Transverse colon (tissue), 4 donors: ENCODE results near the gene ARFIP1. TPM values are rescaled to one million over a fixed set of nuclear protein-coding genes. Genes with fewer than 3 reads are reported as not detected.

Experiments used
- DNase-seq: peaks from one replicate; pipeline ENCODE4 v3.0.0-alpha.2; 2019
- H3K27ac ChIP-seq, 4 donors: fragments of 200-600 bp; sonication (generic); 2 replicates each; pipeline ENCODE4 v1.5.1; 2016 to 2018; ENCODE audit warnings: inconsistent platforms in 4 of 4
- H3K27me3 ChIP-seq: fragments of 200-600 bp; sonication (generic); 2 replicates; pipeline ENCODE4 v1.5.1; 2017; ENCODE audit warnings: inconsistent platforms
- H3K36me3 ChIP-seq, 4 donors: fragments of 200-600 bp; sonication (generic); 2 replicates each; pipeline ENCODE4 v1.5.1; 2017 to 2019; ENCODE audit warnings: inconsistent platforms in 4 of 4
- H3K4me1 ChIP-seq, 4 donors: fragments of 200-600 bp; sonication (generic); 2 replicates each; pipeline ENCODE4 v1.5.1; 2017 to 2020; ENCODE audit warnings: inconsistent platforms in 4 of 4
- H3K4me3 ChIP-seq, 4 donors: fragments of 200-600 bp; sonication (generic); 1 replicate in 1 of 4; 2 replicates in 3 of 4; pipeline versions ENCODE4 v1.5.1 to v1.6.1; 2017 to 2019; ENCODE audit warnings: inconsistent platforms in 4 of 4
- H3K9me3 ChIP-seq, 2 donors: fragments of 200-600 bp; sonication (generic); 2 replicates each; pipeline ENCODE4 v1.5.1; 2017 to 2019; ENCODE audit warnings: inconsistent platforms in 2 of 2
- EP300 ChIP-seq: sonication (generic); formaldehyde crosslinking; IDR thresholded peaks from one replicate; pipeline ENCODE4 v1.6.1; 2017; ENCODE audit warnings: antibody characterized with exemption, low read depth
- POLR2A ChIP-seq: fragments of 450-650 bp; IDR thresholded peaks from one replicate; pipeline ENCODE4 v1.6.1; 2016; ENCODE audit warnings: antibody characterized with exemption, mild to moderate bottlenecking, moderate library complexity
- POLR2AphosphoS5 ChIP-seq, 3 donors: sonication (generic); formaldehyde crosslinking; IDR thresholded peaks; one replicate each; pipeline ENCODE4 v1.6.1; 2016; ENCODE audit warnings: antibody characterized with exemption in 3 of 3
- WGBS, 2 donors: methylation state at CpG; one replicate each; pipeline ENCODE4 v1.1.5; 2018; ENCODE audit warnings: low coverage in 1 of 2; 5-methylcytosine and 5-hydroxymethylcytosine counted together
- in situ Hi-C, 4 donors: fragments of 200-750 bp; cut with MboI; loops; one replicate each; pipeline versions ENCODE4 v1.15.0 to v1.15.1; 2017; ENCODE audit warnings: low sequenced_read_pairs in 3 of 4, low pct_ligation_motif_present in 1 of 4, low pct_unique_long_range_greater_than_20kb in 1 of 4
- intact Hi-C: fragments of 100-400 bp; cut with DNase I; formaldehyde crosslinking; loops from one replicate; pipeline ENCODE4 v1.15.1; 2023; ENCODE audit warnings: low total_unique reads
- total RNA-seq, 4 donors: library from RNA; depleted of rRNA; stranded (reverse); fragments of >200 nt; gene quantifications; one replicate each; pipeline ENCODE4 v1.1.0, GENCODE V29; 2016
- TF ChIP-seq, protein P1 (sequence below), 5 experiments: fragments of 200-600 bp in 3 of 5; fragments of 450-650 bp in 2 of 5; sonication (generic) in 3 of 5; IDR thresholded peaks; 1 replicate in 2 of 5; 2 replicates in 3 of 5; pipeline ENCODE4 v1.5.1; 2016 to 2017; ENCODE audit warnings: antibody characterized with exemption in 5 of 5, inconsistent platforms in 3 of 5, mild to moderate bottlenecking in 2 of 5, moderate library complexity in 1 of 5

The ARFIP1 gene
- total RNA-seq, 4 donors from 2014 or later = 35.0 to 115 (median 46.2) TPM

DNA sequence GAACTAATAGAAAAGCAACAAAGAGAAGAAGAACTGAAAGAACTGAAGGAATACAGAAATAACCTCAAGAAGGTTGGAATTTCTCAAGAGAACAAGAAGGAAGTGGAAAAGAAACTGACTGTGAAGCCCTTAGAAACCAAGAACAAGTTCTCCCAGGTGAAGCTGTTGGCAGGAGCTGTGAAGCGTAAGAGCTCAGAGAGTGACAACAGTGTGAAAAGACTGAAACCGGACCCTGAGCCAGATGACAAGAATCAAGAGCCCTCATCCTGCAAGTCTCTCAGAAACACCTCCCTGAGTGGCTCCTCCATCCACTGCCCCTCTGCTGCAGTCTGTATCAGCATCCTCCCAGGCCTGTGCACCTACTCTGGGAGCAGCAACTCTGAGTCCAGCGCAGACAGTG lies 148.0 kb downstream of the ARFIP1 start:
- in situ Hi-C loops = no loop called here
- whole genome bisulfite sequencing, 2 donors = 90% methylated on average over 3 of the region's 3 CpGs; no CpG with 5 or more reads in 1 of the 2 donors
- no peak for DNase-seq
- no peak overlapping the region for H3K27ac ChIP-seq
- no peaks in the 10 kb centered on the region for H3K36me3 ChIP-seq
- H3K27me3 ChIP-seq = no peaks in the 10 kb centered on the region
- no peaks in the 10 kb centered on the region for H3K4me1 ChIP-seq
- no peak overlapping the region for H3K4me3 ChIP-seq
- intact Hi-C loops = no loop called here
- TF ChIP-seq POLR2AphosphoS5 (IDR thresholded peaks at IDR 0.05) (no peak), EP300 (no peak), POLR2A (no peak)
- TF ChIP-seq, protein P1, sequence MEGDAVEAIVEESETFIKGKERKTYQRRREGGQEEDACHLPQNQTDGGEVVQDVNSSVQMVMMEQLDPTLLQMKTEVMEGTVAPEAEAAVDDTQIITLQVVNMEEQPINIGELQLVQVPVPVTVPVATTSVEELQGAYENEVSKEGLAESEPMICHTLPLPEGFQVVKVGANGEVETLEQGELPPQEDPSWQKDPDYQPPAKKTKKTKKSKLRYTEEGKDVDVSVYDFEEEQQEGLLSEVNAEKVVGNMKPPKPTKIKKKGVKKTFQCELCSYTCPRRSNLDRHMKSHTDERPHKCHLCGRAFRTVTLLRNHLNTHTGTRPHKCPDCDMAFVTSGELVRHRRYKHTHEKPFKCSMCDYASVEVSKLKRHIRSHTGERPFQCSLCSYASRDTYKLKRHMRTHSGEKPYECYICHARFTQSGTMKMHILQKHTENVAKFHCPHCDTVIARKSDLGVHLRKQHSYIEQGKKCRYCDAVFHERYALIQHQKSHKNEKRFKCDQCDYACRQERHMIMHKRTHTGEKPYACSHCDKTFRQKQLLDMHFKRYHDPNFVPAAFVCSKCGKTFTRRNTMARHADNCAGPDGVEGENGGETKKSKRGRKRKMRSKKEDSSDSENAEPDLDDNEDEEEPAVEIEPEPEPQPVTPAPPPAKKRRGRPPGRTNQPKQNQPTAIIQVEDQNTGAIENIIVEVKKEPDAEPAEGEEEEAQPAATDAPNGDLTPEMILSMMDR (IDR thresholded peaks at IDR 0.05) = no peak
- H3K9me3 ChIP-seq = no peaks in the 10 kb centered on the region

DNA sequence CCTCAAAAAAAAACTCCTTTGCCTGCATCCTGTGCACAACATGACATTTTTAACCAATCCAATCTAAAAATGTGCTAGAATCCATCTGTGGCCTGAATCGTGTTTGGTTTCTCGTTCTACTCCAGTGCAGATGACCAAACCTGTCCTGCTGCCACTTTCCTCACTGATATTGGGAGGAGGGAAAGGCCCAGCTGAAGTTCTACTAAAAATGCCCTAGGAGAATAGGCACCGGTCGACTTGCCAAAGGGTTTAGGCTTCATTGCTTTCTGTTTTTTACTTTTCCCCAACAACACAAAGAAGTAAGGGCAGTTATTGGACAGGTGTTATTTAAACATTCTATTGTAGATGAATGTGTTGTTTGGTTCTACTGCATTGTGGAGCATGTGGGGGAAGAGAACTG lies 148.5 kb downstream of the ARFIP1 start:
- DNase-seq = no peak
- Histone ChIP-seq H3K27ac (no peak overlapping the region), H3K4me3 (no peak overlapping the region), H3K27me3 (no peaks in the 10 kb centered on the region), H3K4me1 (no peaks in the 10 kb centered on the region), H3K9me3 (no peaks in the 10 kb centered on the region), H3K36me3 (no peaks in the 10 kb centered on the region)
- WGBS, 2 donors = 92 to 95% methylated on average over 2 to 4 of the region's 4 CpGs
- intact Hi-C loops (no loop called here), in situ Hi-C loops (no loop called here)
- TF ChIP-seq POLR2AphosphoS5 (IDR thresholded peaks at IDR 0.05) = no peak

DNA sequence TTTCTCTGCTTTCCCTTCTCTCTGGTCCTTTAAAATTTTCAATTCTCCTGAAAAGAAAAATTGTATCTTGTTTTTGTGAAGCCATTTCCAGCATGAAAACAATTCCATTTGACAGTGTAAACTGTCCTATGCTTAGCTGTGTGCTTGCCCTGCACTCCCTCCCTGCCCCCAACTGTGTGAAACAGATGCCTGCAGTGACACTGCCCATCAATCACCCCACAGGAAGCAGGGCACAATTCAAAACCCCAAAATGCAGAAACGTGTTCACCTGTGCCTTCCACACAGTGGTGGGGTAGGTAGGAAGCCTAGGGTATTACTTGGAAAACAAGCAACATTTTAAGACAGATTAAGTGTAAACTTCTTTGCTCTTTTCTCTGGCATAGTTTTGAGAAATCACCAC lies 150.1 kb downstream of the ARFIP1 start:
- Histone ChIP-seq H3K4me1 (peaks cover 0 to 1% (median under 1%) of the 10 kb centered on the region in 4 donors), H3K9me3 (no peaks in the 10 kb centered on the region), H3K27me3 (peaks cover 3% of the 10 kb centered on the region), H3K27ac (no peak overlapping the region), H3K36me3 (no peaks in the 10 kb centered on the region), H3K4me3 (no peak overlapping the region)
- intact Hi-C loops (no loop called here), in situ Hi-C loops (no loop called here)
- WGBS, 2 donors = 43% methylated on average over 1 of the region's 1 CpG; no CpG with 5 or more reads in 1 of the 2 donors
- TF ChIP-seq, protein P1 (IDR thresholded peaks at IDR 0.05) = no peak
- TF ChIP-seq POLR2AphosphoS5 (IDR thresholded peaks at IDR 0.05) = no peak
- no peak for TF ChIP-seq POLR2A
- TF ChIP-seq EP300 = no peak
- DNase-seq = no peak

DNA sequence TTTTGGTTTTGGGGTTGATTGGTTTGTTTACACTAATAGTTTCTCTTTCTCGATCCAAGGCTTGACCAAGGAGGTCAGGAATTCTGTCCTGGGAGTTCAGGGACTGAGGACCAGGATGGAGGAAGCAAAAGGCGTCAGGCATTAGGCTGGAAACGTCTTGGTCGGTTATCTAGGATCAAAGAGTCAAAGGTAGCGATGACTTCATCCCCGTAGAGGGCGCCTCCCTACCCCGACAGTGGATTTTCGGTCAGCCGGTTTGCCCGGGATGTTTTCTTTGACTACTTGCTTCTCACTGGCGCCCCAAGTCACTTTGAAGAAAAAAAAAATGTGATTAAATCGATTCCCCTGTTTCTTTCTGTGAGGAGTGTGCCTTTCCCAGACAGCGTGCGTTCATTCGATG lies 155.4 kb downstream of the ARFIP1 start:
- WGBS, 2 donors = 30 to 32% methylated on average over 5 to 16 of the region's 16 CpGs
- Histone ChIP-seq H3K9me3 (no peaks in the 10 kb centered on the region), H3K27ac (peak overlapping the region; percentile 88 to 93 (median 90)), H3K4me3 (peak overlapping the region in 2 of 4 donors; percentile 81 to 83), H3K27me3 (peaks cover 45% of the 10 kb centered on the region), H3K36me3 (no peaks in the 10 kb centered on the region), H3K4me1 (peaks cover 0 to 39% (median 17%) of the 10 kb centered on the region in 4 donors)
- TF ChIP-seq, protein P1 (IDR thresholded peaks at IDR 0.05) = no peak
- TF ChIP-seq POLR2A = no peak
- TF ChIP-seq POLR2AphosphoS5 (IDR thresholded peaks at IDR 0.05) = no peak
- no peak for TF ChIP-seq EP300
- DNase-seq = peak; percentile 66
- intact Hi-C loops (no loop called here), in situ Hi-C loops (no loop called here)
